ENCODE data around the gene TTYH2.

Gene TTYH2

GRCh38 chr17:74202938-74203337, 10.4 kb upstream of the TTYH2 start:
- H3K23ac ChIP-seq (ENCODE audit: low read depth, low read length, poor library complexity), result no peak overlapping the region
- H3K9me3 ChIP-seq (replicated peaks in 1 of 2; ENCODE audit: control insufficient read depth in 2 of 2, insufficient read depth in 1 of 2, low read depth in 1 of 2, low read length in 2 of 2), result no peaks in the 10 kb centered on the region
- no peak overlapping the region for H4K91ac ChIP-seq (ENCODE audit: low read depth, low read length, poor library complexity)
- H3K36me3 ChIP-seq (replicated peaks in 1 of 2; ENCODE audit: control insufficient read depth in 2 of 2, insufficient read depth in 2 of 2, low read length in 2 of 2), result peaks cover 20 to 38% of the 10 kb centered on the region in 2 donors
- no peak overlapping the region for H3K27ac ChIP-seq (replicated peaks; ENCODE audit: low read length)
- peaks cover 6% of the 10 kb centered on the region for H3K79me1 ChIP-seq (ENCODE audit: low read depth, low read length)
- peaks cover 5 to 17% of the 10 kb centered on the region in 2 donors for H3K4me1 ChIP-seq (ENCODE audit: control insufficient read depth in 2 of 2, insufficient read depth in 1 of 2, low read depth in 1 of 2, low read length in 2 of 2)
- H4K8ac ChIP-seq (ENCODE audit: low read depth, low read length), result peak overlapping the region; percentile 53
- DNase-seq (ENCODE audit: low spot score), result peak; percentile 36
- peak overlapping the region; percentile 90 for H2AFZ ChIP-seq (ENCODE audit: low read length)
- H3K4me3 ChIP-seq (ENCODE audit: low read length in 2 of 2), result peak overlapping the region in 1 of 2 donors; percentile 21
- peak overlapping the region; percentile 35 for H3K4me2 ChIP-seq (ENCODE audit: insufficient read depth, low read length, poor library complexity, severe bottlenecking)
- H3K9ac ChIP-seq (ENCODE audit: low read depth, low read length, poor library complexity), result peak overlapping the region; percentile 7
- H3K14ac ChIP-seq (ENCODE audit: low read length), result no peak overlapping the region
- no peak overlapping the region for H3K4ac ChIP-seq (ENCODE audit: low read length)
- peak overlapping the region; percentile 55 for H2BK15ac ChIP-seq (ENCODE audit: low read length)
- peak overlapping the region; percentile 83 for H3K18ac ChIP-seq (ENCODE audit: low read length)
- H2BK12ac ChIP-seq (ENCODE audit: low read length), result no peak overlapping the region
- H2BK120ac ChIP-seq (ENCODE audit: low read depth, low read length), result no peak overlapping the region
- no peak overlapping the region for H2BK5ac ChIP-seq (ENCODE audit: low read length)
- peak overlapping the region; percentile 77 for H2AK5ac ChIP-seq (ENCODE audit: low read depth, low read length)
- WGBS, 2 donors (ENCODE audit: extremely low coverage in 2 of 2, insufficient read length in 2 of 2, insufficient replicate concordance in 1 of 2), result no CpG with 5 or more reads among the region's 15 CpGs
- H3K27me3 ChIP-seq (ENCODE audit: control insufficient read depth in 3 of 3, insufficient read depth in 3 of 3, low read depth in 1 of 3, low read length in 3 of 3), result peaks cover 0 to 24% (median 5%) of the 10 kb centered on the region in 3 experiments

- Histone ChIP-seq H3K4me2 (ENCODE audit: insufficient read depth, low read length, poor library complexity, severe bottlenecking) (peak within 1 kb of the TSS; percentile 76), H3K36me3 (replicated peaks in 1 of 2; ENCODE audit: control insufficient read depth in 2 of 2, insufficient read depth in 2 of 2, low read length in 2 of 2) (peaks cover 25 to 45% of the 10 kb centered on the region in 2 donors), H3K4ac (ENCODE audit: low read length) (peak within 1 kb of the TSS; percentile 46), H3K9me3 (replicated peaks in 1 of 2; ENCODE audit: control insufficient read depth in 2 of 2, insufficient read depth in 1 of 2, low read depth in 1 of 2, low read length in 2 of 2) (no peaks in the 10 kb centered on the region), H2BK15ac (ENCODE audit: low read length) (peak within 1 kb of the TSS; percentile 55), H2AK5ac (ENCODE audit: low read depth, low read length) (peak within 1 kb of the TSS; percentile 85), H2AFZ (ENCODE audit: low read length) (peak within 1 kb of the TSS; percentile 90), H3K27ac (replicated peaks; ENCODE audit: low read length) (peak within 1 kb of the TSS; percentile 70), H3K27me3 (ENCODE audit: control insufficient read depth in 3 of 3, insufficient read depth in 3 of 3, low read depth in 1 of 3, low read length in 3 of 3) (peaks cover 0 to 18% (median 5%) of the 10 kb centered on the region in 3 experiments), H3K14ac (ENCODE audit: low read length) (peak within 1 kb of the TSS; percentile 76), H4K8ac (ENCODE audit: low read depth, low read length) (peak within 1 kb of the TSS; percentile 53), H4K91ac (ENCODE audit: low read depth, low read length, poor library complexity) (no peak within 1 kb of the TSS), H2BK120ac (ENCODE audit: low read depth, low read length) (peak within 1 kb of the TSS; percentile 51), H3K23ac (ENCODE audit: low read depth, low read length, poor library complexity) (peak within 1 kb of the TSS; percentile 92), H3K18ac (ENCODE audit: low read length) (peak within 1 kb of the TSS; percentile 90), H2BK5ac (ENCODE audit: low read length) (peak within 1 kb of the TSS; percentile 49), H3K4me3 (ENCODE audit: low read length in 2 of 2) (peak within 1 kb of the TSS; percentile 86 to 97), H2BK12ac (ENCODE audit: low read length) (no peak within 1 kb of the TSS), H3K79me1 (ENCODE audit: low read depth, low read length) (peaks cover 6% of the 10 kb centered on the region), H3K4me1 (ENCODE audit: control insufficient read depth in 2 of 2, insufficient read depth in 1 of 2, low read depth in 1 of 2, low read length in 2 of 2) (peaks cover 5 to 19% of the 10 kb centered on the region in 2 donors), H3K9ac (ENCODE audit: low read depth, low read length, poor library complexity) (peak within 1 kb of the TSS; percentile 97)
- WGBS, 2 donors (ENCODE audit: extremely low coverage in 2 of 2, insufficient read length in 2 of 2, insufficient replicate concordance in 1 of 2), result no CpG with 5 or more reads among the region's 53 CpGs
- peak; percentile 98 for DNase-seq (ENCODE audit: low spot score)
Observed at GRCh38 chr17:74203439-74204240, 9.7 kb upstream of the TTYH2 start, which contains the start of gene RPL38. RPL38 (plus strand) TSS chr17:74203678; CDS start chr17:74203956, 278 bp downstream.

- no peak overlapping the region for H2AK5ac ChIP-seq (ENCODE audit: low read depth, low read length)
- H3K27ac ChIP-seq (replicated peaks; ENCODE audit: low read length), result no peak overlapping the region
- no peak overlapping the region for H3K4ac ChIP-seq (ENCODE audit: low read length)
- peak overlapping the region; percentile 76 for H3K4me2 ChIP-seq (ENCODE audit: insufficient read depth, low read length, poor library complexity, severe bottlenecking)
- no peaks in the 10 kb centered on the region for H3K9me3 ChIP-seq (replicated peaks in 1 of 2; ENCODE audit: control insufficient read depth in 2 of 2, insufficient read depth in 1 of 2, low read depth in 1 of 2, low read length in 2 of 2)
- peaks cover 5 to 25% of the 10 kb centered on the region in 2 donors for H3K4me1 ChIP-seq (ENCODE audit: control insufficient read depth in 2 of 2, insufficient read depth in 1 of 2, low read depth in 1 of 2, low read length in 2 of 2)
- no peak overlapping the region for H2BK5ac ChIP-seq (ENCODE audit: low read length)
- no peak overlapping the region for H2BK15ac ChIP-seq (ENCODE audit: low read length)
- no peak overlapping the region for H2BK120ac ChIP-seq (ENCODE audit: low read depth, low read length)
- H3K23ac ChIP-seq (ENCODE audit: low read depth, low read length, poor library complexity), result no peak overlapping the region
- H3K27me3 ChIP-seq (ENCODE audit: control insufficient read depth in 3 of 3, insufficient read depth in 3 of 3, low read depth in 1 of 3, low read length in 3 of 3), result peaks cover 0 to 14% (median 5%) of the 10 kb centered on the region in 3 experiments
- no peak overlapping the region for H4K8ac ChIP-seq (ENCODE audit: low read depth, low read length)
- no peak for DNase-seq (ENCODE audit: low spot score)
- H3K4me3 ChIP-seq (ENCODE audit: low read length in 2 of 2), result peak overlapping the region; percentile 86 to 97
- H3K14ac ChIP-seq (ENCODE audit: low read length), result no peak overlapping the region
- peaks cover 6% of the 10 kb centered on the region for H3K79me1 ChIP-seq (ENCODE audit: low read depth, low read length)
- no peak overlapping the region for H3K18ac ChIP-seq (ENCODE audit: low read length)
- H3K36me3 ChIP-seq (replicated peaks in 1 of 2; ENCODE audit: control insufficient read depth in 2 of 2, insufficient read depth in 2 of 2, low read length in 2 of 2), result peaks cover 31 to 53% of the 10 kb centered on the region in 2 donors
- no peak overlapping the region for H3K9ac ChIP-seq (ENCODE audit: low read depth, low read length, poor library complexity)
- no peak overlapping the region for H2BK12ac ChIP-seq (ENCODE audit: low read length)
- H2AFZ ChIP-seq (ENCODE audit: low read length), result no peak overlapping the region
- no peak overlapping the region for H4K91ac ChIP-seq (ENCODE audit: low read depth, low read length, poor library complexity)
- no CpG with 5 or more reads among the region's 14 CpGs for WGBS, 2 donors (ENCODE audit: extremely low coverage in 2 of 2, insufficient read length in 2 of 2, insufficient replicate concordance in 1 of 2)
Observed at GRCh38 chr17:74204474-74204873, 8.9 kb upstream of the TTYH2 start.

GRCh38 chr17:74205274-74205673, 8.1 kb upstream of the TTYH2 start:
- H3K23ac ChIP-seq (ENCODE audit: low read depth, low read length, poor library complexity), result no peak overlapping the region
- H3K14ac ChIP-seq (ENCODE audit: low read length), result no peak overlapping the region
- DNase-seq (ENCODE audit: low spot score), result no peak
- H2BK120ac ChIP-seq (ENCODE audit: low read depth, low read length), result no peak overlapping the region
- no peak overlapping the region for H2BK12ac ChIP-seq (ENCODE audit: low read length)
- WGBS, 2 donors (ENCODE audit: extremely low coverage in 2 of 2, insufficient read length in 2 of 2, insufficient replicate concordance in 1 of 2), result no CpG with 5 or more reads among the region's 3 CpGs
- H3K27ac ChIP-seq (replicated peaks; ENCODE audit: low read length), result no peak overlapping the region
- no peak overlapping the region for H3K9ac ChIP-seq (ENCODE audit: low read depth, low read length, poor library complexity)
- no peak overlapping the region for H3K18ac ChIP-seq (ENCODE audit: low read length)
- no peak overlapping the region for H2BK5ac ChIP-seq (ENCODE audit: low read length)
- H3K4me3 ChIP-seq (ENCODE audit: low read length in 2 of 2), result no peak overlapping the region
- H3K79me1 ChIP-seq (ENCODE audit: low read depth, low read length), result peaks cover 6% of the 10 kb centered on the region
- H3K4me1 ChIP-seq (ENCODE audit: control insufficient read depth in 2 of 2, insufficient read depth in 1 of 2, low read depth in 1 of 2, low read length in 2 of 2), result peaks cover 5 to 30% of the 10 kb centered on the region in 2 donors
- H2AK5ac ChIP-seq (ENCODE audit: low read depth, low read length), result no peak overlapping the region
- H4K8ac ChIP-seq (ENCODE audit: low read depth, low read length), result no peak overlapping the region
- no peak overlapping the region for H2AFZ ChIP-seq (ENCODE audit: low read length)
- no peak overlapping the region for H3K4me2 ChIP-seq (ENCODE audit: insufficient read depth, low read length, poor library complexity, severe bottlenecking)
- H3K4ac ChIP-seq (ENCODE audit: low read length), result no peak overlapping the region
- H2BK15ac ChIP-seq (ENCODE audit: low read length), result no peak overlapping the region
- H3K9me3 ChIP-seq (replicated peaks in 1 of 2; ENCODE audit: control insufficient read depth in 2 of 2, insufficient read depth in 1 of 2, low read depth in 1 of 2, low read length in 2 of 2), result no peaks in the 10 kb centered on the region
- peaks cover 35 to 61% of the 10 kb centered on the region in 2 donors for H3K36me3 ChIP-seq (replicated peaks in 1 of 2; ENCODE audit: control insufficient read depth in 2 of 2, insufficient read depth in 2 of 2, low read length in 2 of 2)
- H4K91ac ChIP-seq (ENCODE audit: low read depth, low read length, poor library complexity), result no peak overlapping the region
- H3K27me3 ChIP-seq (ENCODE audit: control insufficient read depth in 3 of 3, insufficient read depth in 3 of 3, low read depth in 1 of 3, low read length in 3 of 3), result peaks cover 0 to 14% (median 0%) of the 10 kb centered on the region in 3 experiments

Data from neuronal stem cell (in vitro differentiated cells).